ENCODE measurements around the gene EPHB6.

The EPHB6 gene

GRCh38 chr7:142887282-142888015 lies 32.6 kb downstream of the EPHB6 start:
- no peak for TF ChIP-seq CTCF (IDR thresholded peaks at IDR 0.05; ENCODE audit: low read depth, low read length, missing control alignments)
- DNase-seq (ENCODE audit: low read depth), result no peak
- H3K4me3 ChIP-seq (ENCODE audit: low read depth, low read length), result no peak overlapping the region

GRCh38 chr7:142889816-142890215 lies 34.9 kb downstream of the EPHB6 start:
- no peak overlapping the region for H3K4me3 ChIP-seq (ENCODE audit: low read depth, low read length)
- no peak for TF ChIP-seq CTCF (IDR thresholded peaks at IDR 0.05; ENCODE audit: low read depth, low read length, missing control alignments)
- no peak for DNase-seq (ENCODE audit: low read depth)

- no peak for TF ChIP-seq CTCF (IDR thresholded peaks at IDR 0.05; ENCODE audit: low read depth, low read length, missing control alignments)
- no peak for DNase-seq (ENCODE audit: low read depth)
- H3K4me3 ChIP-seq (ENCODE audit: low read depth, low read length), result no peak overlapping the region
Measured at GRCh38 chr7:142890874-142891485, 36.1 kb downstream of the EPHB6 start.

- TF ChIP-seq CTCF (IDR thresholded peaks at IDR 0.05; ENCODE audit: low read depth, low read length, missing control alignments), result no peak
- H3K4me3 ChIP-seq (ENCODE audit: low read depth, low read length), result no peak overlapping the region
- no peak for DNase-seq (ENCODE audit: low read depth)
Measured at GRCh38 chr7:142891490-142892082, 36.7 kb downstream of the EPHB6 start.

GRCh38 chr7:142892951-142893350 lies 38.1 kb downstream of the EPHB6 start:
- no peak for TF ChIP-seq CTCF (IDR thresholded peaks at IDR 0.05; ENCODE audit: low read depth, low read length, missing control alignments)
- DNase-seq (ENCODE audit: low read depth), result no peak
- no peak overlapping the region for H3K4me3 ChIP-seq (ENCODE audit: low read depth, low read length)

- no peak for DNase-seq (ENCODE audit: low read depth)
- no peak for TF ChIP-seq CTCF (IDR thresholded peaks at IDR 0.05; ENCODE audit: low read depth, low read length, missing control alignments)
- no peak overlapping the region for H3K4me3 ChIP-seq (ENCODE audit: low read depth, low read length)
Measured at GRCh38 chr7:142894112-142894984, 39.5 kb downstream of the EPHB6 start.

Data from GM12864 (cell line).